ENCODE measurements around the gene HMCN2. TPM values are rescaled to one million over a fixed set of nuclear protein-coding genes. Genes with fewer than 3 reads are reported as not detected.

HMCN2 gene
- total and polyA plus RNA-seq, 2 of the 4 experiments (the other 2 are of a cell fraction): 0.02 TPM; not detected in 1

- dilution Hi-C loops (cut with HindIII; ENCODE audit: low sequenced_read_pairs, unreplicated experiment): no loop called here
- CTCF ChIA-PET: no interaction called here
- ATAC-seq (ENCODE audit: low read depth): no peak
- Histone ChIP-seq H3K18ac (ENCODE audit: low read depth, low read length) (no peak overlapping the region), H3K4me2 (ENCODE audit: low read depth, low read length) (no peak overlapping the region), H2AK5ac (ENCODE audit: low read depth, low read length) (no peak overlapping the region), H2AK9ac (replicated peaks; ENCODE audit: low read depth, low read length, poor library complexity) (no peak overlapping the region), H3K27me3 (ENCODE audit: control insufficient read depth, insufficient read depth, low read length) (peaks cover 59% of the 10 kb centered on the region), H2AFZ (replicated peaks; ENCODE audit: low read length, poor library complexity) (no peak overlapping the region), H4K20me1 (ENCODE audit: insufficient read depth, low read length) (no peaks in the 10 kb centered on the region), H2BK20ac (ENCODE audit: low read depth, low read length) (no peak overlapping the region), H3K79me1 (ENCODE audit: low read depth in 1 of 2, low read length in 2 of 2) (no peaks in the 10 kb centered on the region), H2BK5ac (ENCODE audit: low read depth, low read length, poor library complexity, severe bottlenecking) (no peak overlapping the region), H3K4me1 (ENCODE audit: control insufficient read depth, insufficient read depth, low read length) (no peaks in the 10 kb centered on the region), H3K56ac (ENCODE audit: extremely low read depth, insufficient read depth, low read length) (no peak overlapping the region), H4K5ac (ENCODE audit: low read depth, low read length) (no peak overlapping the region), H3K36me3 (ENCODE audit: control insufficient read depth, insufficient read depth, low read length) (no peaks in the 10 kb centered on the region), H4K91ac (ENCODE audit: insufficient read depth, low read depth, low read length) (no peak overlapping the region), H2BK15ac (ENCODE audit: low read depth, low read length) (no peak overlapping the region), H3K27ac (ENCODE audit: insufficient read depth, low read length) (no peak overlapping the region), H3K4ac (ENCODE audit: low read depth, low read length) (no peak overlapping the region), H3K9me1 (ENCODE audit: insufficient read depth, low read length) (no peaks in the 10 kb centered on the region), H3K14ac (replicated peaks; ENCODE audit: low read depth, low read length) (no peak overlapping the region), H3K9me3 (ENCODE audit: control insufficient read depth, insufficient read depth, low read length) (peaks cover 3% of the 10 kb centered on the region; the same call in 1 of the 2 replicates), H3K4me3 (ENCODE audit: insufficient read depth, low read depth, low read length) (no peak overlapping the region), H3K9ac (ENCODE audit: low read depth, low read length) (no peak overlapping the region), H2BK120ac (ENCODE audit: low read depth, low read length) (no peak overlapping the region), H4K8ac (ENCODE audit: low read depth in 2 of 2, low read length in 2 of 2) (no peak overlapping the region), H3K23ac (ENCODE audit: low read depth, low read length) (no peak overlapping the region)
- in situ Hi-C loops (cut with MboI; ENCODE audit: low sequenced_read_pairs): no loop called here
- DNase-seq: no peak
- WGBS, 2 experiments (ENCODE audit: extremely low coverage in 2 of 2, insufficient read length in 1 of 2): no CpG with 5 or more reads among the region's 13 CpGs
- POLR2A ChIA-PET (ENCODE audit: unreplicated experiment): no interaction called here
- BruUV-seq (replicated peaks): no TSS peak
- TF ChIP-seq ELK1 (IDR thresholded peaks at IDR 0.05; ENCODE audit: borderline replicate concordance, low read depth, low read length) (no peak), MAFK (IDR thresholded peaks at IDR 0.05; ENCODE audit: low read depth, low read length) (no peak)
- intact Hi-C loops (cut with micrococcal nuclease): no loop called here
Measured at GRCh38 chr9:130309689-130310455, 44.3 kb downstream of the HMCN2 start.
